ENCODE results near the gene TBC1D2B. TPM values are rescaled to one million over a fixed set of nuclear protein-coding genes. Genes with fewer than 3 reads are reported as not detected.
"Not testable (repeated sequence)": the region's sequence is repeated elsewhere in the genome, so short reads cannot be mapped to it uniquely, and the experiment has no call there.

The TBC1D2B gene
- total and polyA plus RNA-seq, 8 donors: 13.4 to 35.8 (median 22.6) TPM

DNA sequence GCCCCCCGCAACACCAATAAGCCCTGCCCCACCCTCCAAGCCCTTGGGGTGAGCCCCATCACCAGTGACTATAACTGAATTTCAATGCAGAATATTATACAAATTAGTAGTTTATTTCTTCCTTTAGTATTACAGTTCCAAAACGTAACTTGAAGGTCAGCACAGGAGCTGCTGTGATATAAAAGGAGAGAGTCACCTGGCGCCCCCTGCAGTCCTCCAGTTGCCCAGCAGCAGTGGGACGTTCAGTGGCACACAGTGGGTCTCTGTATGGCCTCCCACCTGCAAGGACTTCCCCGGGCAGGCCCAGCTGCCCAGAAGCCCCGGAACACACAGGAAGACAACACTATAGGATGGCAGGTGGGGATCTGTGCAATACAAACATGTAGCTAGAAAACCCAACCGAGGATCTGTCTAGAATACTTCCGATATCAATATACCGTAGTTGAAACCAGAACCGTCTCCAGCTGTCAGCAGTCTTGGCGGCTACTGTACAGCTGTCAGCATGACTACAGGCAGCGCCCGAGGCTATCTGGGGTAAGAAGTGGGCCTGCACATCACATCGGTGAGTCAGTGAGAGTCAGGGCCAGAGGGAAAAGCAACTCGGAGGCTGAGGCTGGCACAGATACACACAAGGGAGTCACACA, 82.5 kb downstream of the TBC1D2B start:
- peak in 3 of 4 donors; percentile 6 to 20 (median 9) for ATAC-seq
- not testable (repeated sequence) for H3K27me3 ChIP-seq, H3K36me3 ChIP-seq, FAIRE-seq, H3K9me3 ChIP-seq, H3K4me3 ChIP-seq
- 44 to 47% methylated on average over 12 to 15 of the region's 15 CpGs for WGBS, 2 donors
- Histone ChIP-seq H3K4me1 (peaks cover 11 to 29% (median 25%) of the 10 kb centered on the region in 3 donors), H3K27ac (peak overlapping the region in 3 of 4 donors; percentile 44 to 91 (median 47))
- peak in 3 of 6 donors; percentile 59 to 74 (median 70) for DNase-seq
- intact Hi-C loops (cut with DNase I): loop anchor here in 1 of 3 donors (10.0 kb wide), 1 partner anchor 110 kb away; no protein-coding TSS in a partner anchor

DNA sequence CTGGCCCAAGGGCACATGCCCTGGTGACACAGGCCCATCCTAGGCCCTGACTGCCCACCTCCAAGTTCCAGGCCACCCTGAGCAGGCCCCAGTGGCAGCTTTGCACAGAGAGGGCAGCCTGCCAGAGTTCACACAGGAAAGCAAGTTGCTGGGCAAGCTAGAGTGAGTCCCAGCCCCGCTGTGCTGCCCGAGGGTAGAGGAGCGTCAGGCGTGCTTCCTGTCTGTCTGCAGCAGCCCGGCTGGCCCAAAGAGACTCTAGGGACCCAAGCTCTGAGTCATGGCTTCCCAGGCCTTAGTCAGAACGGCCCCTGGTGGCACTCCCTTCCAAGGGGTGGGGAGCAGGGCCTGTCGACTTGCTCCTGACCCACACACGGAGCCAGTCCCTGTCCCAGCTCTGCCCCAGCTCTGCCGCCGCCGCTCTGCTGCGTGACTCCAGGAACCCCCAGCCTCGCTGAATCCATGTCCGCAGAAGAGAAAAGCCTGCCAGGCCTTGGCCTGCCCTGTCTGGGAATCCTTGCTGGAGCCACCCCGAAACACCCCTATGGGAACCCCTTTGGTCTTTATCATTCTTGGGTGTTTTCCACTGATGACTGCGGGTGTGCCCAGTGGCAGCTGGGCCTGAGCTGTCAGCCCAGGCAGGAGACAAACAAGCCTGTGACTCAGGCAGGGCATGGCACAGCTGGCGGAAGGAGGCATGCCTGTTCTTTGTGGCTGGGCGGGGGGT, 83.4 kb downstream of the TBC1D2B start:
- not testable (repeated sequence) for H3K4me3 ChIP-seq, FAIRE-seq, H3K36me3 ChIP-seq, H3K27me3 ChIP-seq, H3K9me3 ChIP-seq
- peaks cover 11 to 30% (median 25%) of the 10 kb centered on the region in 3 donors for H3K4me1 ChIP-seq
- 39 to 40% methylated on average over 15 to 18 of the region's 18 CpGs for WGBS, 2 donors
- H3K27ac ChIP-seq: peak overlapping the region; percentile 44 to 91 (median 76)
- peak; percentile 60 to 73 (median 72) for ATAC-seq
- DNase-seq: peak in 5 of 6 donors; percentile 68 to 90 (median 82)
- intact Hi-C loops (cut with DNase I): loop anchor here in 1 of 3 donors (10.0 kb wide), 1 partner anchor 111 kb away; no protein-coding TSS in a partner anchor

DNA sequence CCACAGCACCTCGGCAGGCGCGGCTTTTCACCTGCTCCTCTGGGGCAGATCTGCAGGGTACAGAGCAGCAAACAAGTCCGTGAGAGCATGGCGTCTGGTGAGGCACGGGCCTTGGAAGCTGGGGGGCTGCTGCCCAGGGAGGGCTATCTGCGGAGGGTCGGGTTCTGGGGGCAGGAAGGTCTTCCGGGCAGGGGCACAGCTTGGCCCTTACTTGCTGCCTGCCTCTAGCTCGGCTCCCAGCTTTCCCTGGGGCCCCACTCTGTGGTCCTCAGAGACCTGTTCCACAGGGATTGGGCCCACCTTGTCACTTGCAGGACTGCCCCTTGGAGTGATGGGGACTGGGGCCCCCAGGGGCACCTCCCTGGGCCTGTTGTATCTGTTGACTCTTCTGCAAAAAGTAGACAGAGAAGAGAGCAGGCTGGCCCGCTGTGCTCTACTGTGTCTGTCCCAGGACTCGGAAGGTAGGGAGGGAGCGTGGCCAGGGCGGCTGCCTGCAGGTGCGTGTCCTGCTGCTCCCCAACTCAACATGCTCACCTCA, 84.1 kb downstream of the TBC1D2B start:
- H3K4me3 ChIP-seq: no peak overlapping the region
- TF ChIP-seq, protein P1, sequence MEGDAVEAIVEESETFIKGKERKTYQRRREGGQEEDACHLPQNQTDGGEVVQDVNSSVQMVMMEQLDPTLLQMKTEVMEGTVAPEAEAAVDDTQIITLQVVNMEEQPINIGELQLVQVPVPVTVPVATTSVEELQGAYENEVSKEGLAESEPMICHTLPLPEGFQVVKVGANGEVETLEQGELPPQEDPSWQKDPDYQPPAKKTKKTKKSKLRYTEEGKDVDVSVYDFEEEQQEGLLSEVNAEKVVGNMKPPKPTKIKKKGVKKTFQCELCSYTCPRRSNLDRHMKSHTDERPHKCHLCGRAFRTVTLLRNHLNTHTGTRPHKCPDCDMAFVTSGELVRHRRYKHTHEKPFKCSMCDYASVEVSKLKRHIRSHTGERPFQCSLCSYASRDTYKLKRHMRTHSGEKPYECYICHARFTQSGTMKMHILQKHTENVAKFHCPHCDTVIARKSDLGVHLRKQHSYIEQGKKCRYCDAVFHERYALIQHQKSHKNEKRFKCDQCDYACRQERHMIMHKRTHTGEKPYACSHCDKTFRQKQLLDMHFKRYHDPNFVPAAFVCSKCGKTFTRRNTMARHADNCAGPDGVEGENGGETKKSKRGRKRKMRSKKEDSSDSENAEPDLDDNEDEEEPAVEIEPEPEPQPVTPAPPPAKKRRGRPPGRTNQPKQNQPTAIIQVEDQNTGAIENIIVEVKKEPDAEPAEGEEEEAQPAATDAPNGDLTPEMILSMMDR (IDR thresholded peaks at IDR 0.05): no peak
- peak in 1 of 6 donors; percentile 81 for DNase-seq
- H3K4me1 ChIP-seq: peaks cover 11 to 30% (median 25%) of the 10 kb centered on the region in 3 donors
- H3K27me3 ChIP-seq: no peaks in the 10 kb centered on the region
- FAIRE-seq: no peak
- intact Hi-C loops (cut with DNase I): loop anchor here in 1 of 3 donors (10.0 kb wide), 1 partner anchor 111 kb away; no protein-coding TSS in a partner anchor
- no peaks in the 10 kb centered on the region for H3K9me3 ChIP-seq
- H3K27ac ChIP-seq: peak overlapping the region; percentile 44 to 91 (median 76)
- no peak for ATAC-seq
- peaks cover 0 to 3% (median 0%) of the 10 kb centered on the region in 3 donors for H3K36me3 ChIP-seq
- 76 to 78% methylated on average over 15 of the region's 15 CpGs for WGBS, 2 donors

DNA sequence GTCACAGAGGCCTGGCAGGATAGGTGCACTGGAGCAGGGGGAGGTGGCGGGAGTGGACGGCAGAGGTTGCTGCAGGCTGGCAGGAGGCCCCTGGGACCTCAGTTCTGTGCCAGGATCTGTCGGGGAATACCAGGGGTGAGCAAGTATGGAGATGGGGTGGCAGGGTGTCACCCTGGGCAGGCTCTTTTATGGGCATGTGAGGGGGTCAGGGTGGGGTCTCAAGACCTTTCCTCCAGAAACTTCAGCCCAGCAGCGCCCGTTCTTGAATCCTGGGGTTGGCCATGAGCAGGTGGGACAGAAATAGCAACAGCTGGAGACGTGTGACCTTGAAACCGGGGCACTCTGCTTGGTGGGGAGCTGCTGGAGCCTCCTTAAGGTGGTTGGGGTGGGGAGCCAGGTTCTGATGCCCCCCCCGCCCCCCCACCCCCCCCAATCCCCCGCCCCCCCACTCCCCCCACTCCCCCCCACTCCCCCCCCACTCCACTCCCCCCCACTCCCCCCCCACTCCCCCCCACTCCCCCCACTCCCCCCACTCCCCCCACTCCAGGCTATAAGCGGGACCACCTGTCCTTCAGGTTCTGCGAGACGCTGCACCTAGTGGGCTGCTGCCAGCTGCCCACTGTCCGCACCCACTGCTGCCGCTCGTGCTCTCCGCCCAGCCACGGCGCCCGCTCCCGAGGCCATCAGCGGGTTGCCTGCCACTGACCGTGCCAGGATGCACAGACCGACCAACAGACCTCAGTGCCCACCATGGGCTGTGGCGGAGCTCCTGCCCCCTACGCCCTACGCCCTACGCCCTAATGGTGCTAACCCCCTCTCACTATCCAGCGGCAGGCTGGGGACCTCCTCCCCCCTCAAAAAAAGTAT, 84.9 kb downstream of the TBC1D2B start:
- Histone ChIP-seq H3K27ac (peak overlapping the region; percentile 41 to 91 (median 66)), H3K4me3 (no peak overlapping the region), H3K4me1 (peaks cover 11 to 30% (median 25%) of the 10 kb centered on the region in 3 donors), H3K9me3 (no peaks in the 10 kb centered on the region), H3K27me3 (no peaks in the 10 kb centered on the region), H3K36me3 (no peaks in the 10 kb centered on the region)
- DNase-seq (peak in 3 of 6 donors; percentile 53 to 78 (median 59)), FAIRE-seq (no peak), ATAC-seq (peak in 1 of 4 donors; percentile 13)
- intact Hi-C loops (cut with DNase I): loop anchor here in 1 of 3 donors (10.0 kb wide), 1 partner anchor 112 kb away; no protein-coding TSS in a partner anchor
- WGBS, 2 donors: 51 to 68% methylated on average over 17 to 26 of the region's 28 CpGs
- TF ChIP-seq, protein P1 (IDR thresholded peaks at IDR 0.05): no peak

DNA sequence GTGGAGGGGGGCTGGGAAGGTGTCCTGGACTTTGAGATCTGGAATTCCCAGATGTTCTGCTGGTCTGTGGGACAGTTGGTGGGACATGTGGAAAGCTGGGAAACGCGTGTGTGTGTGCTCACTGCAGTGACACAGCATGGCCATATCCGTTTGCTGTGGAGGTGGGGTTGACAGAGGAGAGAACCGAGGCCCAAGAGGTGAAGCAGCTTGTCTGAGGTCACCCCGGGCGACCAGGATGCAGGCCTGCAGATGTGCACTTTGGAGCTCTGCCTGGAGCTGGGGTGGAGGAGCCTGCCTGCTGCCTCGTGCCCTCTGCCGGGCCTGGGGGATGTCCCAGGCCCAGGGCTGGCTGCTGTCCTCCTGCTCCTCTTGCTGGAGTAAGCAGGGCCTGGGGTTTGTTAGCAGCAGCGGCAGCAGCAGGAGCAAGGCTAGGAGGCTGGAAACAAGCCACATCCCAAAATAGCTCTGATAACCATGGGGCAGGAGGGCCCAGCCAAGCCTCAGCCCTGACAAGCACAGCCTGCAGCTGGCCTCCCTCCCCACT, 85.8 kb downstream of the TBC1D2B start:
- DNase-seq (peak in 5 of 6 donors; percentile 78 to 90 (median 80)), ATAC-seq (peak; percentile 40 to 68 (median 53))
- H3K27ac ChIP-seq: peak overlapping the region; percentile 41 to 66 (median 62)
- intact Hi-C loops (cut with DNase I): loop anchor here in 1 of 3 donors (10.0 kb wide), 1 partner anchor 113 kb away; no protein-coding TSS in a partner anchor
- peaks cover 11 to 30% (median 25%) of the 10 kb centered on the region in 3 donors for H3K4me1 ChIP-seq
- not testable (repeated sequence) for FAIRE-seq, H3K9me3 ChIP-seq, H3K4me3 ChIP-seq, H3K36me3 ChIP-seq, H3K27me3 ChIP-seq
- WGBS, 2 donors: 22 to 30% methylated on average over 7 to 9 of the region's 9 CpGs
